Memory B cell (primary cell): ENCODE results near the gene ZMYM4.

Source experiments
- ATAC-seq: fragments of 150-1000 bp; cut with Tn5 transposase; 2 replicates; pipeline ENCODE4 v1.10.0; 2021; ENCODE audit warnings: low read depth, mild to moderate bottlenecking, moderate library complexity
- DNase-seq, 2 donors: peaks; one replicate each; pipeline ENCODE4 v3.0.0; 2022; ENCODE audit warnings: low spot score in 2 of 2
- H3K27ac Mint-ChIP-seq: one replicate; pipeline ENCODE4 v1.8.0; 2022; ENCODE audit warnings: mild to moderate bottlenecking, moderate library complexity, mixed read lengths
- H3K27me3 Mint-ChIP-seq: one replicate; pipeline ENCODE4 v1.8.0; 2022; ENCODE audit warnings: mixed read lengths
- H3K36me3 Mint-ChIP-seq: one replicate; pipeline ENCODE4 v1.8.0; 2022; ENCODE audit warnings: mild to moderate bottlenecking, mixed read lengths
- H3K4me1 Mint-ChIP-seq: one replicate; pipeline ENCODE4 v1.8.0; 2022; ENCODE audit warnings: mixed read lengths
- H3K4me3 Mint-ChIP-seq: one replicate; pipeline ENCODE4 v1.8.0; 2022; ENCODE audit warnings: mild to moderate bottlenecking, moderate library complexity, mixed read lengths
- H3K9me3 Mint-ChIP-seq: one replicate; pipeline ENCODE4 v1.8.0; 2022; ENCODE audit warnings: mixed read lengths

Gene ZMYM4

GRCh38 chr1:35430762-35431161, 162.3 kb downstream of the ZMYM4 start:
- peaks cover 1% of the 10 kb centered on the region for H3K9me3 Mint-ChIP-seq
- H3K27me3 Mint-ChIP-seq = no peaks in the 10 kb centered on the region
- H3K36me3 Mint-ChIP-seq = peaks cover 25% of the 10 kb centered on the region
- ATAC-seq (no peak), DNase-seq (no peak)
- H3K27ac Mint-ChIP-seq = no peak overlapping the region
- H3K4me1 Mint-ChIP-seq = peaks cover 8% of the 10 kb centered on the region
- no peak overlapping the region for H3K4me3 Mint-ChIP-seq

DNA sequence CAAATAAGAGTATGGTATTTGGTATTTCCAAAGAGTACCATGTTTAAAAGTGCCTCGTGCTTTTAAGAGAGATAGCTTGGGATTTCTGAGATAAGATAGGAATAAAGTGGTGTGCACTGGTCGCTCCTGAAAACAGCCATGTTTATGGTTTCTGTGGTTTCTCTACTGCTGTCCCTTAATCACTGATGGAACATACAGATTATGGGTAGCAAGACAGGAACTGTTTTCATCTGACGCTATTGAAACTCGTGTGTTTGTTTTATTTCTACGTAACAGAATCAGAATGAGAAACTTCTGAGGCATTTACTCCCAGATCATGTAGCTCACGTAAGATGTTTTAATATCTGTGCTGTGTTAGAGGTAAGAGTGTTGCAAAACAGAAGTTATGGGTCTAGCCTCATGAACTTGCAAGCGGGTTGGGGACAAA, 162.7 kb downstream of the ZMYM4 start:
- peaks cover 26% of the 10 kb centered on the region for H3K36me3 Mint-ChIP-seq
- ATAC-seq = no peak
- H3K27me3 Mint-ChIP-seq = no peaks in the 10 kb centered on the region
- no peak for DNase-seq
- H3K27ac Mint-ChIP-seq = no peak overlapping the region
- H3K9me3 Mint-ChIP-seq = peaks cover 1% of the 10 kb centered on the region
- H3K4me3 Mint-ChIP-seq = no peak overlapping the region
- H3K4me1 Mint-ChIP-seq = peaks cover 4% of the 10 kb centered on the region

DNA sequence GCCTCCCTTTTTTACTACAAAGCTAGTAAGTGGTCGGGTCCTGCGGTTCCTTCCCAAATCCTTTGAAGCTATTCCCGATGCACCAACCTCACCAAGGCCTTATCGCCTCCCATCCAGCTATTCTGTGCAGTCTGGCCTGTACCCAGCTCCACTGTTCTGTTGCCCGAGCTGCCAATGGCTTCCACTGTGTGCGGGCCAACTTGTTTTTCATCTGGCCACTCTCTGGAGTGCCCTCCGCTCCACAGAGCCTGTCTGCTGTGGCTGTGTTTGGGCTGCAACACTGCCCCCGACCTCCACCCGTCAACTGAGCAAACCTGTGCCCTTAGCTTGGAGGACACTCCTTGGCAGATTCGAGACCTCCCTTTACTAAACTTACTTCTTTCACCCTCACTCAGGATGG, 163.7 kb downstream of the ZMYM4 start:
- no peaks in the 10 kb centered on the region for H3K27me3 Mint-ChIP-seq
- ATAC-seq (no peak), DNase-seq (no peak)
- peaks cover 1% of the 10 kb centered on the region for H3K9me3 Mint-ChIP-seq
- no peak overlapping the region for H3K4me3 Mint-ChIP-seq
- H3K4me1 Mint-ChIP-seq = no peaks in the 10 kb centered on the region
- no peak overlapping the region for H3K27ac Mint-ChIP-seq
- H3K36me3 Mint-ChIP-seq = peaks cover 32% of the 10 kb centered on the region

GRCh38 chr1:35433714-35434113, 165.2 kb downstream of the ZMYM4 start:
- no peaks in the 10 kb centered on the region for H3K27me3 Mint-ChIP-seq
- DNase-seq = no peak
- H3K36me3 Mint-ChIP-seq = peaks cover 43% of the 10 kb centered on the region
- peaks cover 1% of the 10 kb centered on the region for H3K9me3 Mint-ChIP-seq
- H3K4me1 Mint-ChIP-seq = no peaks in the 10 kb centered on the region
- no peak overlapping the region for H3K4me3 Mint-ChIP-seq
- no peak overlapping the region for H3K27ac Mint-ChIP-seq
- no peak for ATAC-seq

- ATAC-seq (no peak), DNase-seq (no peak)
- Mint-ChIP-seq H3K27me3 (no peaks in the 10 kb centered on the region), H3K4me3 (no peak overlapping the region), H3K4me1 (no peaks in the 10 kb centered on the region), H3K9me3 (peaks cover 1% of the 10 kb centered on the region), H3K27ac (no peak overlapping the region), H3K36me3 (peaks cover 53% of the 10 kb centered on the region)
Measured at GRCh38 chr1:35434703-35435102, 166.2 kb downstream of the ZMYM4 start.

GRCh38 chr1:35436078-35436477, 167.6 kb downstream of the ZMYM4 start:
- H3K4me3 Mint-ChIP-seq = no peak overlapping the region

DNA sequence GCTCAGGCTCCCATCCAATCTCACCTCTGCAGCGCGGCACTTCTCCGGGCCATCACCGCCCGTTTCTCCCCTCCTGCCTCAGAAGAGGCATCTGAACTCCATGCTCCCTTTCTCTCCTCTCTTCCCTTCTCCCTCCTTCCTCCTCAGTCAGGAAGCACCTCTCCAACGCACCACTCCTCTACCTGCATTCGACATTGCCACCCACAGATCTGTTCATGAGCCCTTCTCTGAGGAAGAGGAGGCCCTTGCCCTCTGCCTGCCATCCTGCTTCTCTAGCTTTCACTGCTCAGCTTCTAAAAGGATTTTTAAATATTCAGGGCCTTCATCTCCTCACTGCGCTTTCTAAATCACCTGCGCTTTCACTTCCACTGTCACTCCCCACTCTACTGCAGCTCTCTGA, 168.7 kb downstream of the ZMYM4 start:
- ATAC-seq (no peak), DNase-seq (no peak)
- no peak overlapping the region for H3K27ac Mint-ChIP-seq
- no peaks in the 10 kb centered on the region for H3K4me1 Mint-ChIP-seq
- H3K4me3 Mint-ChIP-seq = no peak overlapping the region
- peaks cover 1% of the 10 kb centered on the region for H3K9me3 Mint-ChIP-seq
- peaks cover 50% of the 10 kb centered on the region for H3K36me3 Mint-ChIP-seq
- no peaks in the 10 kb centered on the region for H3K27me3 Mint-ChIP-seq

More at GRCh38 chr1:35436078-35436477, 167.6 kb downstream of the ZMYM4 start:
- DNase-seq (no peak), ATAC-seq (no peak)
- Mint-ChIP-seq H3K27ac (no peak overlapping the region), H3K9me3 (peaks cover 1% of the 10 kb centered on the region), H3K36me3 (peaks cover 51% of the 10 kb centered on the region), H3K4me1 (no peaks in the 10 kb centered on the region), H3K27me3 (no peaks in the 10 kb centered on the region)

DNA sequence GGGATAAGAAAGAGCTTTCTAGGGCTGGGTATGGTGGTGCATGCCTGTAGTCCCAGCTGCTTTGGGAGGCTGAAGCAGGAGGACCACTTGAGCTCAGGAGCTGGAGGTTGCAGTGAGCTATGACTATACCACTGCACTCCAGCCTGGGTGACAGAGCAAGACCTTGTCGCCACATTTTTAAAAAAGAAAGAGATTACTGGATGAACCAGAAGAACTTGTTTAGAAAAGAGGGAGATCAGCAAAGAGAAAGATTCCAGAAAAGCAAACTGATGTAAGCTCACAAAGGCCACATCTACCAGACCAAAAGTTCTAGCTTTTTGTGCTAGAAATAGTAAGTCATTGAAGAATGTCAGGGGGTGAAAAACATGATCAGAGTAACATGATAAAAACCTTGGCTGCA, 171.1 kb downstream of the ZMYM4 start:
- no peak for DNase-seq
- H3K4me3 Mint-ChIP-seq = no peak overlapping the region
- H3K27me3 Mint-ChIP-seq = no peaks in the 10 kb centered on the region
- H3K36me3 Mint-ChIP-seq = peaks cover 35% of the 10 kb centered on the region
- H3K9me3 Mint-ChIP-seq = no peaks in the 10 kb centered on the region
- ATAC-seq = no peak
- no peaks in the 10 kb centered on the region for H3K4me1 Mint-ChIP-seq
- no peak overlapping the region for H3K27ac Mint-ChIP-seq

- no peak overlapping the region for H3K27ac Mint-ChIP-seq
Measured at GRCh38 chr1:35441926-35442579, 173.5 kb downstream of the ZMYM4 start.

GRCh38 chr1:35442734-35443133, 174.2 kb downstream of the ZMYM4 start:
- no peak overlapping the region for H3K27ac Mint-ChIP-seq
- no peaks in the 10 kb centered on the region for H3K4me1 Mint-ChIP-seq
- H3K9me3 Mint-ChIP-seq = no peaks in the 10 kb centered on the region
- H3K36me3 Mint-ChIP-seq = peaks cover 21% of the 10 kb centered on the region
- ATAC-seq (no peak), DNase-seq (no peak)
- H3K4me3 Mint-ChIP-seq = no peak overlapping the region
- no peaks in the 10 kb centered on the region for H3K27me3 Mint-ChIP-seq

More at GRCh38 chr1:35441926-35442579, 173.5 kb downstream of the ZMYM4 start:
- no peaks in the 10 kb centered on the region for H3K4me1 Mint-ChIP-seq
- DNase-seq (no peak), ATAC-seq (no peak)
- H3K4me3 Mint-ChIP-seq = no peak overlapping the region
- peaks cover 25% of the 10 kb centered on the region for H3K36me3 Mint-ChIP-seq
- no peaks in the 10 kb centered on the region for H3K9me3 Mint-ChIP-seq
- H3K27me3 Mint-ChIP-seq = no peaks in the 10 kb centered on the region

DNA sequence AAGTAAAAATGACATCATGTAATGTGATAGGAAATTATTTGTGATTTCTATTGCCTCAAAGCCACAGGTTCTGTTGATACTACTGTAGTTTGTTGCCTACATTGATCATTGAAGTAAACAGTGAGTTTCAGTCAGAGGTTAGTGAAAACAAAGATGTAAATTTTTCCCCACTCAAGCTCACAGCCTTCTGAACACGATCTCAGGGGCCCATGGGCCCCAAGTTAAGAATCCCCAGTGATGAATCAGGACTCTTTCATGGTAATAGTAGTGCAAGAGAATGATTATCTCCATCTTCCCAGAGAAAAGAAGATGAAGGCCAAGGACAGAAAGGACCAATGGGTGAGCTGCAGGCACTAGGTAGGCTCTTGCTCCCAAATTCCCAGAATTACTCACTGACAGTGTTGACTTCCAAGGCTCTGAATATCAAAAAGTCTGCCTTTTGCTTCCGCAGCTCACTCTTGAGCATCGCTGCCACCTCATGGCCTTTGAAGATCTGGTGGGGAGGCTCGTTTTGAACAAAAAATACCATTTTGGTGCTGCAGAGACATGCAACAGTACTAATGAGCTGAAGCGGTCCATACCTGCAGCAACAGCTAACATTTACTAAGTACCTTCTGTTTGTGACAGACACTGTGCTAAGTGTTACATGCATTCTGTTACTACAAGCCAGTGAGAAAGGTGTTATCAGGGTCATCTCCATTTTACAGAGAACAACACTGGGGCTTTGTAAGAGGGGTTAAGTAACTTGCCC, 175.4 kb downstream of the ZMYM4 start:
- Mint-ChIP-seq H3K4me3 (no peak overlapping the region), H3K9me3 (no peaks in the 10 kb centered on the region), H3K27me3 (no peaks in the 10 kb centered on the region), H3K27ac (no peak overlapping the region), H3K4me1 (no peaks in the 10 kb centered on the region), H3K36me3 (peaks cover 20% of the 10 kb centered on the region)
- DNase-seq = no peak
- no peak for ATAC-seq

DNA sequence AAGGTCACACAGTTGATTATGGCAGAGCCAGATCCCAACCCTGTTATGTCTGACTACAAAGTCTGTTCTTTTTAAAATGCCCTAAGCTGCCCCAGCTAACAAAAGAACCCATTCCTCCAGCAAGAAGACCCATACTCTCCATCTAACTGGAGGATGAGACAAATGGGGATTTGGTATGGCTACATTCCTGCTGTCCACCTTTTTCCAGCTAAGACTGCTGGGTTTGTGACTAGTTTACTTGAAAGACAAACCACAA, 175.9 kb downstream of the ZMYM4 start:
- H3K27ac Mint-ChIP-seq = no peak overlapping the region
- H3K4me3 Mint-ChIP-seq = no peak overlapping the region
- no peaks in the 10 kb centered on the region for H3K4me1 Mint-ChIP-seq
- no peaks in the 10 kb centered on the region for H3K9me3 Mint-ChIP-seq
- no peak for ATAC-seq
- no peak for DNase-seq
- H3K27me3 Mint-ChIP-seq = no peaks in the 10 kb centered on the region
- peaks cover 16% of the 10 kb centered on the region for H3K36me3 Mint-ChIP-seq

- Mint-ChIP-seq H3K27ac (no peak overlapping the region), H3K36me3 (peaks cover 18% of the 10 kb centered on the region), H3K27me3 (no peaks in the 10 kb centered on the region), H3K4me1 (no peaks in the 10 kb centered on the region), H3K4me3 (no peak overlapping the region), H3K9me3 (no peaks in the 10 kb centered on the region)
- DNase-seq (no peak), ATAC-seq (no peak)
Measured at GRCh38 chr1:35447278-35447677, 178.8 kb downstream of the ZMYM4 start.

GRCh38 chr1:35448344-35448801, 179.9 kb downstream of the ZMYM4 start:
- ATAC-seq (no peak), DNase-seq (no peak)
- peaks cover 20% of the 10 kb centered on the region for H3K36me3 Mint-ChIP-seq
- no peaks in the 10 kb centered on the region for H3K9me3 Mint-ChIP-seq
- no peaks in the 10 kb centered on the region for H3K27me3 Mint-ChIP-seq
- no peaks in the 10 kb centered on the region for H3K4me1 Mint-ChIP-seq
- no peak overlapping the region for H3K4me3 Mint-ChIP-seq
- H3K27ac Mint-ChIP-seq = no peak overlapping the region
